Adrenal gland (tissue), 5 donors: ENCODE measurements around the gene FREM3.

Experiments
- POLR2A ChIP-seq, 2 donors: fragments of 450-650 bp; IDR thresholded peaks; one replicate each; pipeline ENCODE4 v1.6.1; 2017; ENCODE audit warnings: antibody characterized with exemption in 2 of 2, mild to moderate bottlenecking in 2 of 2, moderate library complexity in 1 of 2
- TF ChIP-seq, protein P1 (sequence below), 6 experiments: fragments of 450-650 bp in 4 of 6; fragments of 200-600 bp in 2 of 6; sonication (generic) in 1 of 6; IDR thresholded peaks; 1 replicate in 5 of 6; 2 replicates in 1 of 6; pipeline versions ENCODE4 v1.5.1 to v1.8.0; 2016 to 2021; ENCODE audit warnings: antibody characterized with exemption in 6 of 6, mild to moderate bottlenecking in 2 of 6, moderate library complexity in 1 of 6
- donor health status: DM: no; HTN: no; CAD: no.

DNA sequence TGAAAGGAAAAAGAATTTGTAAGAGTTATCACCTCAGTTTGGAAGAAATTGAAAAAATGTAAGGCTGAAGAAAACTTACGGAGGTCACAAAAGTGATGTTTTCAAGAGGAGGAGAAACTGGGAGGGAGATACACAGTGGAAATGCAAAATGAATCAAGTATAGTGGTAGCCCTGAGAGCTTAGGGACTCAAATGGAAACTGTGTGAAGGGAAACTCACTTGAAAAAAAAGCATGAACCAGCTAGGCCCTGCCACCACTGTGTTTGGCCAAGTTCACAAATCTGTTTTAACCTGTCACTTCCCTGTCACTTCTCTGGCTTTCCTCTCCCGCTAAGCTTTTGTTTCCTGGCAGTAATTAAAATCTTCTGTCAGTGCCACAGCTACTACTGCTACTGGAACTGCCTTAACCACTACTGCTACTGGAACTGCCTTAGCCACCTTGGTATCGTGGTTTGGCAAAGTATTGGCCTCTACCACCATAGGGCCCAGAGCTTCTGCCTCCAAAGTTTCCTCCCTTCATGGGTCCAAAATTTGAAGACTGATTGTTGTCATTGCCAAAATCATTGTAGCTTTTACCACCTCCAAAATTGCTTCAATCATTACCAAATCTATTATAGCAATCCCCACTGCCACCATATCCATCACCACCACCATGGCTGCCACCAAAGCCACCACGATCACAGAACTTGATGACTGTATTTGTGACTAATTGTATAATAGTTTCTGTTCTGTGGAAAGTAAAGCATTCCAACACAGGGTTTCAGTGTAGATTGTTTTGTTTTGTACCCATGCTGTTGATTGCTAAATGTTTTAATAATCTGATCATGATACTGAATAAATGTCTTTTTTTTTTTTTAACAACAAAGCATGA, 145.5 kb downstream of the FREM3 start:
- TF ChIP-seq, protein P1, sequence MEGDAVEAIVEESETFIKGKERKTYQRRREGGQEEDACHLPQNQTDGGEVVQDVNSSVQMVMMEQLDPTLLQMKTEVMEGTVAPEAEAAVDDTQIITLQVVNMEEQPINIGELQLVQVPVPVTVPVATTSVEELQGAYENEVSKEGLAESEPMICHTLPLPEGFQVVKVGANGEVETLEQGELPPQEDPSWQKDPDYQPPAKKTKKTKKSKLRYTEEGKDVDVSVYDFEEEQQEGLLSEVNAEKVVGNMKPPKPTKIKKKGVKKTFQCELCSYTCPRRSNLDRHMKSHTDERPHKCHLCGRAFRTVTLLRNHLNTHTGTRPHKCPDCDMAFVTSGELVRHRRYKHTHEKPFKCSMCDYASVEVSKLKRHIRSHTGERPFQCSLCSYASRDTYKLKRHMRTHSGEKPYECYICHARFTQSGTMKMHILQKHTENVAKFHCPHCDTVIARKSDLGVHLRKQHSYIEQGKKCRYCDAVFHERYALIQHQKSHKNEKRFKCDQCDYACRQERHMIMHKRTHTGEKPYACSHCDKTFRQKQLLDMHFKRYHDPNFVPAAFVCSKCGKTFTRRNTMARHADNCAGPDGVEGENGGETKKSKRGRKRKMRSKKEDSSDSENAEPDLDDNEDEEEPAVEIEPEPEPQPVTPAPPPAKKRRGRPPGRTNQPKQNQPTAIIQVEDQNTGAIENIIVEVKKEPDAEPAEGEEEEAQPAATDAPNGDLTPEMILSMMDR (IDR thresholded peaks at IDR 0.05), result no peak
- no peak for TF ChIP-seq POLR2A (IDR thresholded peaks at IDR 0.05)
